IMR-90 (cell line): ENCODE data around the gene AKAP8L. TPM values are rescaled to one million over a fixed set of nuclear protein-coding genes. Genes with fewer than 3 reads are reported as not detected.

Experiments
- ATAC-seq: fragments of 200-7000 bp; cut with Tn5 transposase; 2 replicates; pipeline ENCODE4 v1.9.1; 2020; ENCODE audit warnings: low read depth, mild to moderate bottlenecking, moderate library complexity
- BruUV-seq: library from RNA; stranded (reverse); fragments of 400-500 nt; replicated peaks from 2 replicates; lab custom pipeline; 2021; lab: Mats Ljungman, UMichigan
- CTCF ChIA-PET: fragments of 300-600 bp; formaldehyde crosslinking; extraction: SDS; loops from one replicate; lab custom pipeline; 2021; ENCODE audit warnings: antibody characterized with exemption; lab: Yijun Ruan, JAX
- POLR2A ChIA-PET: fragments of 300-600 bp; sonication (Branson Sonifier 250); formaldehyde crosslinking; loops from one replicate; lab custom pipeline; 2022; ENCODE audit warnings: antibody characterized with exemption; ENCODE audit not compliant: unreplicated experiment; lab: Charles Lee
- DNase-seq: peaks from one replicate; pipeline ENCODE4 v3.0.0; 2013
- H2AFZ ChIP-seq: replicated peaks from 2 replicates; pipeline ENCODE3; 2013; ENCODE audit warnings: low read length, mild to moderate bottlenecking; ENCODE audit not compliant: poor library complexity
- H2AK5ac ChIP-seq: 2 replicates; pipeline ENCODE4 v1.6.1; 2013; ENCODE audit warnings: low read depth, low read length, inconsistent platforms
- H2AK9ac ChIP-seq: replicated peaks from 2 replicates; pipeline ENCODE3; 2013; ENCODE audit warnings: mild to moderate bottlenecking, low read depth, low read length, moderate library complexity; ENCODE audit not compliant: poor library complexity
- H2BK120ac ChIP-seq: 2 replicates; pipeline ENCODE4 v1.6.1; 2013; ENCODE audit warnings: low read depth, low read length, inconsistent platforms
- H2BK15ac ChIP-seq: 3 replicates; pipeline ENCODE4 v1.6.1; 2013; ENCODE audit warnings: low read depth, low read length, inconsistent platforms
- H2BK20ac ChIP-seq: 2 replicates; pipeline ENCODE4 v1.6.1; 2013; ENCODE audit warnings: low read depth, mild to moderate bottlenecking, inconsistent platforms, low read length, moderate library complexity
- H2BK5ac ChIP-seq: 2 replicates; pipeline ENCODE4 v1.6.1; 2013; ENCODE audit warnings: mild to moderate bottlenecking, low read depth, low read length, inconsistent platforms; ENCODE audit not compliant: poor library complexity, severe bottlenecking
- H3K14ac ChIP-seq: replicated peaks from 2 replicates; pipeline ENCODE4 v1.6.1; 2013; ENCODE audit warnings: low read depth, low read length, inconsistent platforms
- H3K18ac ChIP-seq: 2 replicates; pipeline ENCODE4 v1.6.1; 2013; ENCODE audit warnings: low read depth, low read length, control low read depth
- H3K23ac ChIP-seq: 2 replicates; pipeline ENCODE4 v1.6.1; 2013; ENCODE audit warnings: low read depth, low read length, inconsistent platforms
- H3K27ac ChIP-seq: 2 replicates; pipeline ENCODE4 v1.5.1; 2013; ENCODE audit warnings: mild to moderate bottlenecking, control low read depth, low read length; ENCODE audit not compliant: insufficient read depth
- H3K27me3 ChIP-seq: 2 replicates; pipeline ENCODE4 v1.6.1; 2013; ENCODE audit warnings: low read length; ENCODE audit not compliant: control insufficient read depth, insufficient read depth
- H3K36me3 ChIP-seq: 2 replicates; pipeline ENCODE4 v1.6.1; 2013; ENCODE audit warnings: low read length, mixed read lengths; ENCODE audit not compliant: control insufficient read depth, insufficient read depth
- H3K4ac ChIP-seq: 2 replicates; pipeline ENCODE4 v1.6.1; 2013; ENCODE audit warnings: low read depth, low read length, inconsistent platforms
- H3K4me1 ChIP-seq: 2 replicates; pipeline ENCODE4 v1.6.1; 2013; ENCODE audit warnings: low read length, mixed read lengths; ENCODE audit not compliant: control insufficient read depth, insufficient read depth
- H3K4me2 ChIP-seq: 2 replicates; pipeline ENCODE4 v1.6.1; 2013; ENCODE audit warnings: low read depth, mild to moderate bottlenecking, control low read depth, low read length, moderate library complexity
- H3K4me3 ChIP-seq: 2 replicates; pipeline ENCODE4 v1.5.1; 2013; ENCODE audit warnings: low read depth, mild to moderate bottlenecking, control low read depth, low read length, moderate library complexity; ENCODE audit not compliant: insufficient read depth
- H3K56ac ChIP-seq: 2 replicates; pipeline ENCODE4 v1.6.1; 2013; ENCODE audit warnings: low read length, inconsistent platforms; ENCODE audit not compliant: insufficient read depth; ENCODE audit errors: extremely low read depth
- H3K79me1 ChIP-seq, 2 experiments: 2 replicates each; pipeline ENCODE4 v1.6.1; 2013; ENCODE audit warnings: low read length in 2 of 2, inconsistent platforms in 1 of 2, low read depth in 1 of 2
- H3K9ac ChIP-seq: 2 replicates; pipeline ENCODE4 v1.6.1; 2013; ENCODE audit warnings: low read depth, low read length, control low read depth
- H3K9me1 ChIP-seq: 2 replicates; pipeline ENCODE4 v1.6.1; 2013; ENCODE audit warnings: low read length, inconsistent platforms; ENCODE audit not compliant: insufficient read depth
- H3K9me3 ChIP-seq: 2 replicates; pipeline ENCODE4 v1.6.1; 2013; ENCODE audit warnings: low read length; ENCODE audit not compliant: control insufficient read depth, insufficient read depth
- H4K20me1 ChIP-seq: 2 replicates; pipeline ENCODE4 v1.6.1; 2013; ENCODE audit warnings: low read length, inconsistent platforms; ENCODE audit not compliant: insufficient read depth
- H4K5ac ChIP-seq: 2 replicates; pipeline ENCODE4 v1.6.1; 2013; ENCODE audit warnings: mild to moderate bottlenecking, low read depth, low read length, control low read depth
- H4K8ac ChIP-seq, 2 experiments: 2 replicates each; pipeline ENCODE4 v1.6.1; 2013; ENCODE audit warnings: low read depth in 2 of 2, low read length in 2 of 2, control low read depth in 1 of 2, inconsistent platforms in 1 of 2
- H4K91ac ChIP-seq: 2 replicates; pipeline ENCODE4 v1.6.1; 2013; ENCODE audit warnings: low read depth, low read length, inconsistent platforms; ENCODE audit not compliant: insufficient read depth
- BHLHE40 ChIP-seq: fragments of 150-350 bp; IDR thresholded peaks from 2 replicates; pipeline ENCODE4 v1.6.1; 2016; ENCODE audit warnings: mild to moderate bottlenecking, low read depth, low read length
- CEBPB ChIP-seq: IDR thresholded peaks from 2 replicates; pipeline ENCODE4 v1.6.1; 2012; ENCODE audit warnings: low read depth, low read length, improper control_type of control experiment
- CHD1 ChIP-seq: IDR thresholded peaks from 2 replicates; pipeline ENCODE4 v1.6.1; 2012; ENCODE audit warnings: low read depth, low read length, improper control_type of control experiment
- FOS ChIP-seq: fragments of 150-350 bp; IDR thresholded peaks from 2 replicates; pipeline ENCODE4 v1.6.1; 2016; ENCODE audit warnings: low read depth, low read length
- MAFK ChIP-seq: IDR thresholded peaks from 2 replicates; pipeline ENCODE4 v1.6.1; 2012; ENCODE audit warnings: low read depth, low read length, improper control_type of control experiment
- MAZ ChIP-seq: IDR thresholded peaks from 2 replicates; pipeline ENCODE4 v1.6.1; 2012; ENCODE audit warnings: low read depth, mild to moderate bottlenecking, low read length, improper control_type of control experiment, moderate library complexity, borderline replicate concordance
- MXI1 ChIP-seq: IDR thresholded peaks from 2 replicates; pipeline ENCODE4 v1.6.1; 2012; ENCODE audit warnings: low read depth, mild to moderate bottlenecking, low read length, moderate library complexity, borderline replicate concordance
- NFE2L2 ChIP-seq: fragments of 150-350 bp; IDR thresholded peaks from 2 replicates; pipeline ENCODE4 v1.6.1; 2016; ENCODE audit warnings: low read depth, mild to moderate bottlenecking, low read length
- POLR2A ChIP-seq: IDR thresholded peaks from 2 replicates; pipeline ENCODE4 v1.6.1; 2012; ENCODE audit warnings: mild to moderate bottlenecking, low read depth, low read length
- RAD21 ChIP-seq: IDR thresholded peaks from 2 replicates; pipeline ENCODE4 v1.6.1; 2012; ENCODE audit warnings: low read length, improper control_type of control experiment
- RCOR1 ChIP-seq: IDR thresholded peaks from 2 replicates; pipeline ENCODE4 v1.6.1; 2012; ENCODE audit warnings: mild to moderate bottlenecking, low read length, improper control_type of control experiment; ENCODE audit not compliant: insufficient replicate concordance
- SMC3 ChIP-seq: fragments of 150-350 bp; IDR thresholded peaks from 2 replicates; pipeline ENCODE4 v1.6.1; 2016; ENCODE audit warnings: low read depth, mild to moderate bottlenecking, antibody characterized with exemption, low read length, moderate library complexity
- whole genome bisulfite sequencing, 2 experiments: methylation state at CpG; one replicate each; pipeline versions ENCODE4 v1.1.5 to v1.1.7; 2013; ENCODE audit warnings: missing lambda C conversion rate in 2 of 2; ENCODE audit not compliant: insufficient read length in 1 of 2; ENCODE audit errors: extremely low coverage in 2 of 2; 5-methylcytosine and 5-hydroxymethylcytosine counted together
- dilution Hi-C: fragments of 300-500 bp; cut with HindIII; formaldehyde crosslinking; loops from one replicate; pipeline ENCODE4 v1.14.3; 2018; ENCODE audit warnings: low sequenced_read_pairs; ENCODE audit not compliant: unreplicated experiment
- in situ Hi-C: fragments of 300-500 bp; cut with MboI; formaldehyde crosslinking; loops from 3 replicates; pipeline ENCODE4 v1.14.3; 2019; ENCODE audit warnings: low sequenced_read_pairs, inconsistent platforms, mixed read lengths
- intact Hi-C: fragments of 100-400 bp; cut with micrococcal nuclease; formaldehyde crosslinking; loops from 2 replicates; pipeline ENCODE4 v1.10.0; 2022
- polyA plus RNA-seq, 3 experiments: library from polyadenylated mRNA; depleted of rRNA; stranded (reverse); fragments of >200 nt; gene quantifications; 2 replicates each; pipeline ENCODE4 v1.2.3, GENCODE V29; 2012; ENCODE audit warnings: low replicate concordance in 1 of 3
- total RNA-seq: library from RNA; depleted of rRNA; stranded (reverse); fragments of >200 nt; gene quantifications from 2 replicates; pipeline ENCODE4 v1.2.3, GENCODE V29; 2012
- TF ChIP-seq, protein P1 (sequence below): fragments of 150-350 bp; IDR thresholded peaks from 2 replicates; pipeline ENCODE4 v1.6.1; 2016; ENCODE audit warnings: low read depth, mild to moderate bottlenecking, low read length, moderate library complexity, borderline replicate concordance
- TF ChIP-seq, protein P2 (sequence below): fragments of 150-350 bp; IDR thresholded peaks from 2 replicates; pipeline ENCODE4 v1.6.1; 2017; ENCODE audit warnings: mild to moderate bottlenecking, antibody characterized with exemption, low read length, low read depth
- TF ChIP-seq, protein P3 (sequence below): conservative IDR thresholded peaks from 2 replicates; pipeline ENCODE4 v1.5.1; 2012; ENCODE audit warnings: mild to moderate bottlenecking, low read depth, low read length, improper control_type of control experiment

The AKAP8L gene
- total and polyA plus RNA-seq, 2 of the 4 experiments (the other 2 are of a cell fraction), result 43.1 to 44.6 TPM

DNA sequence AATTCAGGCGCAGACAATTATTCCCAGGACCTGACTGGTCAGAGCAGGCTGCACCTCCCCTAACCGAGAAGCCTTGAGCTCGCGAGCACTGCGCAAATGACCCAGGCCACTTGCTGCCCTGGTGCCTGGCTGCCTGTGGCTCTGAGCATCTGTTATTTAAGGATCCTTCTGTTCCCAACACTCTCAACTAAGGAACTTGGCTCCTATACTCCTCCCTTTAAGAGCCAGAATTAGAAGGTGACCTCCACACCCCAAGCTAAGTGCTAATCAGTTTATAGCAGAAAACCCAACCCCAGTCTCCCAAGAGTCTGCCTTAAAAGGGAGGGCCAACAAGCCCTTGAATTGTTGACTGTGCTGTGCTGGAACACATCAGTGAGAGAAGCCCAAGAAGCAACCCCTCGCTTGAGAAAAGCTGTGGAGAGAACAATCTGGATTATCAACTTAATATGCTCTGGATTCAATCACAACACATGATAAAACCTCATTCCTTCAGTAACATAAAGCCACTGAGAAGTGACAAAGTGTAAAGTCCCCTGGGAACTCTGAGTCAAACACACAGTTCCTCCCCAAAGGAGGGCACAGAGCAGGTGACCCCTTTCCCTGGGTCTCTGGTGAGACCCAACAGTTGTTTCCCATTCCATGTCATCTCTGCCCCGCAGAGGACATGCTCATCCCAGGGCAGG, 14.6 kb downstream of the AKAP8L start:
- Histone ChIP-seq H2BK120ac (no peak overlapping the region), H4K91ac (no peak overlapping the region), H4K5ac (no peak overlapping the region), H3K9me3 (no peaks in the 10 kb centered on the region), H3K36me3 (peaks cover 51% of the 10 kb centered on the region), H3K18ac (no peak overlapping the region), H4K8ac (no peak overlapping the region), H2AFZ (no peak overlapping the region), H3K9me1 (no peaks in the 10 kb centered on the region; the same call in 1 of the 2 replicates), H3K14ac (no peak overlapping the region), H3K4me1 (peaks cover 5% of the 10 kb centered on the region; the same call in 1 of the 2 replicates), H3K4ac (no peak overlapping the region), H3K27me3 (no peaks in the 10 kb centered on the region), H2AK5ac (no peak overlapping the region), H3K4me2 (no peak overlapping the region), H3K9ac (no peak overlapping the region), H2BK20ac (no peak overlapping the region), H2AK9ac (no peak overlapping the region), H2BK15ac (no peak overlapping the region), H4K20me1 (peaks cover 80% of the 10 kb centered on the region), H3K56ac (no peak overlapping the region), H3K79me1 (peaks cover 6 to 73% of the 10 kb centered on the region in 2 experiments), H3K4me3 (no peak overlapping the region), H3K27ac (no peak overlapping the region), H2BK5ac (no peak overlapping the region), H3K23ac (no peak overlapping the region)
- no TSS peak for BruUV-seq
- 93% methylated on average over 3 of the region's 7 CpGs; no CpG with 5 or more reads in 1 of the 2 experiments for WGBS, 2 experiments
- DNase-seq, result no peak
- dilution Hi-C loops, result no loop called here
- intact Hi-C loops, result no loop called here
- in situ Hi-C loops, result loop anchor here (25.0 kb wide), 1 partner anchor 783 kb away; the partner anchor contains the start of genes AP1M1 and FAM32A
- CTCF ChIA-PET, result interaction anchor here (0.6 to 1.0 kb wide), 3 partner anchors 10 to 15 kb away, joined by 3 to 5 read pairs (median 3); no protein-coding TSS in a partner anchor
- no peak for ATAC-seq
- POLR2A ChIA-PET, result interaction anchor here (1.2 kb wide), 1 partner anchor 14 kb away, joined by 4 read pairs; the partner anchor contains the start of gene AKAP8L
- TF ChIP-seq RAD21 (no peak), POLR2A (no peak), CEBPB (no peak), SMC3 (no peak), MAFK (no peak), FOS (no peak), MXI1 (no peak), RCOR1 (no peak), MAZ (no peak), BHLHE40 (no peak), CHD1 (no peak), NFE2L2 (no peak)
- TF ChIP-seq, protein P1, sequence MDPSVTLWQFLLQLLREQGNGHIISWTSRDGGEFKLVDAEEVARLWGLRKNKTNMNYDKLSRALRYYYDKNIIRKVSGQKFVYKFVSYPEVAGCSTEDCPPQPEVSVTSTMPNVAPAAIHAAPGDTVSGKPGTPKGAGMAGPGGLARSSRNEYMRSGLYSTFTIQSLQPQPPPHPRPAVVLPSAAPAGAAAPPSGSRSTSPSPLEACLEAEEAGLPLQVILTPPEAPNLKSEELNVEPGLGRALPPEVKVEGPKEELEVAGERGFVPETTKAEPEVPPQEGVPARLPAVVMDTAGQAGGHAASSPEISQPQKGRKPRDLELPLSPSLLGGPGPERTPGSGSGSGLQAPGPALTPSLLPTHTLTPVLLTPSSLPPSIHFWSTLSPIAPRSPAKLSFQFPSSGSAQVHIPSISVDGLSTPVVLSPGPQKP, result no peak
- TF ChIP-seq, protein P2, sequence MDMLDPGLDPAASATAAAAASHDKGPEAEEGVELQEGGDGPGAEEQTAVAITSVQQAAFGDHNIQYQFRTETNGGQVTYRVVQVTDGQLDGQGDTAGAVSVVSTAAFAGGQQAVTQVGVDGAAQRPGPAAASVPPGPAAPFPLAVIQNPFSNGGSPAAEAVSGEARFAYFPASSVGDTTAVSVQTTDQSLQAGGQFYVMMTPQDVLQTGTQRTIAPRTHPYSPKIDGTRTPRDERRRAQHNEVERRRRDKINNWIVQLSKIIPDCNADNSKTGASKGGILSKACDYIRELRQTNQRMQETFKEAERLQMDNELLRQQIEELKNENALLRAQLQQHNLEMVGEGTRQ, result no peak
- TF ChIP-seq, protein P3, sequence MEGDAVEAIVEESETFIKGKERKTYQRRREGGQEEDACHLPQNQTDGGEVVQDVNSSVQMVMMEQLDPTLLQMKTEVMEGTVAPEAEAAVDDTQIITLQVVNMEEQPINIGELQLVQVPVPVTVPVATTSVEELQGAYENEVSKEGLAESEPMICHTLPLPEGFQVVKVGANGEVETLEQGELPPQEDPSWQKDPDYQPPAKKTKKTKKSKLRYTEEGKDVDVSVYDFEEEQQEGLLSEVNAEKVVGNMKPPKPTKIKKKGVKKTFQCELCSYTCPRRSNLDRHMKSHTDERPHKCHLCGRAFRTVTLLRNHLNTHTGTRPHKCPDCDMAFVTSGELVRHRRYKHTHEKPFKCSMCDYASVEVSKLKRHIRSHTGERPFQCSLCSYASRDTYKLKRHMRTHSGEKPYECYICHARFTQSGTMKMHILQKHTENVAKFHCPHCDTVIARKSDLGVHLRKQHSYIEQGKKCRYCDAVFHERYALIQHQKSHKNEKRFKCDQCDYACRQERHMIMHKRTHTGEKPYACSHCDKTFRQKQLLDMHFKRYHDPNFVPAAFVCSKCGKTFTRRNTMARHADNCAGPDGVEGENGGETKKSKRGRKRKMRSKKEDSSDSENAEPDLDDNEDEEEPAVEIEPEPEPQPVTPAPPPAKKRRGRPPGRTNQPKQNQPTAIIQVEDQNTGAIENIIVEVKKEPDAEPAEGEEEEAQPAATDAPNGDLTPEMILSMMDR, result no peak
